HL-60/S4 treated with phorbol 12-myristate 13-acetate at 8.2 ng/mL for 4 days and 3 days (cell line): Measurements from ENCODE around the gene COA6.
"Not testable (repeated sequence)": the region's sequence is repeated elsewhere in the genome, so short reads cannot be mapped to it uniquely, and the experiment has no call there.

Experiments used
- in situ Hi-C: fragments of 300-500 bp; cut with MboI; formaldehyde crosslinking; loops from 2 replicates; pipeline ENCODE4 v1.15.0; 2022; ENCODE audit warnings: low sequenced_read_pairs

Gene COA6

GRCh38 chr1:234369033-234369430 is 4.2 kb upstream of the COA6 start:
- in situ Hi-C loops, result no loop called here

GRCh38 chr1:234369784-234370183 is 3.5 kb upstream of the COA6 start:
- in situ Hi-C loops, result no loop called here

- in situ Hi-C loops, result no loop called here
These were observed 1.8 kb upstream of the COA6 start for GRCh38 chr1:234371414-234371813.

GRCh38 chr1:234372011-234372757 is 1.1 kb upstream of the COA6 start:
- in situ Hi-C loops, result no loop called here

- in situ Hi-C loops, result no loop called here
These were observed 651 bp downstream of the COA6 start for GRCh38 chr1:234373959-234374254.

- in situ Hi-C loops, result no loop called here
These were observed 2.4 kb downstream of the COA6 start for GRCh38 chr1:234375672-234376071.

GRCh38 chr1:234379591-234380109 is 6.4 kb downstream of the COA6 start:
- in situ Hi-C loops, result not testable (repeated sequence)

- in situ Hi-C loops, result no loop called here
These were observed 8.7 kb downstream of the COA6 start for GRCh38 chr1:234381699-234382555.

GRCh38 chr1:234386122-234386521 is 12.9 kb downstream of the COA6 start:
- in situ Hi-C loops, result no loop called here

GRCh38 chr1:234388094-234388493 is 14.8 kb downstream of the COA6 start:
- in situ Hi-C loops, result no loop called here

GRCh38 chr1:234393190-234393589 is 19.9 kb downstream of the COA6 start:
- in situ Hi-C loops, result no loop called here

- in situ Hi-C loops, result no loop called here
These were observed 22.0 kb downstream of the COA6 start for GRCh38 chr1:234395297-234395696.

GRCh38 chr1:234396092-234396491 is 22.8 kb downstream of the COA6 start:
- in situ Hi-C loops, result no loop called here

GRCh38 chr1:234396871-234397270 is 23.6 kb downstream of the COA6 start:
- in situ Hi-C loops, result no loop called here

- in situ Hi-C loops, result no loop called here
These were observed 24.5 kb downstream of the COA6 start for GRCh38 chr1:234397732-234398131.

GRCh38 chr1:234398849-234399381 is 25.7 kb downstream of the COA6 start:
- in situ Hi-C loops, result no loop called here

- in situ Hi-C loops, result not testable (repeated sequence)
These were observed 26.3 kb downstream of the COA6 start for GRCh38 chr1:234399515-234399914.

GRCh38 chr1:234400773-234401172 is 27.5 kb downstream of the COA6 start:
- in situ Hi-C loops, result no loop called here

- in situ Hi-C loops, result no loop called here
These were observed 28.4 kb downstream of the COA6 start for GRCh38 chr1:234401658-234402057.

GRCh38 chr1:234402939-234403338 is 29.7 kb downstream of the COA6 start:
- in situ Hi-C loops, result no loop called here

- in situ Hi-C loops, result no loop called here
These were observed 32.4 kb downstream of the COA6 start for GRCh38 chr1:234405676-234406075.

- in situ Hi-C loops, result no loop called here
These were observed 33.6 kb downstream of the COA6 start for GRCh38 chr1:234406871-234407270.
